ENCODE measurements around the gene PTGES3. TPM values are rescaled to one million over a fixed set of nuclear protein-coding genes. Genes with fewer than 3 reads are reported as not detected.
A peak's percentile ranks its signal among the peaks of the same experiment; 100 is the strongest.

PTGES3 gene
- total RNA-seq, 1 experiment from 2014 or later, result 435 TPM

DNA sequence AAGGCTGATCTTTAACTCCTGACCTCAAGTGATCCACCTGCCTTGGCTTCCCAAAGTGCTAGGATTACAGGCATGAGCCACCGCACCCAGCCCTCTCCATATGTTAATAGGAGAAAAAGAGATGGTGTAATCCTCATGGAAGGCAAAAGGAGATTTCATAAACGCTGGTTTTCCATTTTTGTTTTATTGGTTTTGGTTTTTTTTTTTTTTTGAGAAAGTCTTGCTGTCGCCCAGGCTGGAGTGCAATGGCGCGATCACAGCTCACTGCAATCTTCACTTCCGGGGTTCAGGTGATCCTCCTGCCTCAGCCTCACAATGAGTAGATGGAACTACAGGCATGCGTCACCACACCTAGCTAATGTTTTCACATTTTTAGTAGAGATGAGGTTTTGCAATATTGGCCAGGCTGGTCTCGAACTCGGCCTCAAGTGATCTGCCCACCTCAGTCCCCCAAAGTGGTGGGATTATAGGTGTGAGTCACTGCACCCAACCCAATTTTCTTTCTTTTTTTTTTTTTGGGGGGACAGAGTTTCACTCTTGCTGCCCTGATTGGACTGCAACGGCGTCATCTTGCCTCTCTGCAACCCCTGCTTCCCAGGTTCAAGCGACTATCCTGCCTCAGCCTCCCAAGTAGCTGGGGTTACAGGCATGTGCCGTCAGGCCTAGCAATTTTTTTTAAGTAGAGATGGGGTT is 8.1 kb downstream of the PTGES3 start:
- peaks cover 83% of the 10 kb centered on the region; the same call in 1 of the 2 replicates for H3K79me2 ChIP-seq (ENCODE audit: insufficient read depth, low read length)
- no peak overlapping the region for H2BK12ac ChIP-seq (ENCODE audit: insufficient read length, low read depth, low read length)
- DNase-seq, result peak; percentile 15
- H2BK15ac ChIP-seq (ENCODE audit: low read depth, low read length), result no peak overlapping the region
- Mint-ChIP-seq H3K27ac (peak overlapping the region; percentile 47 to 85 (median 81); a peak in 3 of 7 replicates), H3K4me3 (no peak overlapping the region), H3K27me3 (ENCODE audit: low read depth) (no peaks in the 10 kb centered on the region), H3K4me1 (peaks cover 18 to 23% of the 10 kb centered on the region in 2 experiments), H3K36me3 (ENCODE audit: insufficient read depth in 1 of 3, low read depth in 3 of 3) (peaks cover 27 to 62% (median 46%) of the 10 kb centered on the region in 3 experiments), H3K9me3 (no peaks in the 10 kb centered on the region)
- H2BK5ac ChIP-seq (ENCODE audit: insufficient read length, low read length), result no peak overlapping the region
- H3K27me3 ChIP-seq (ENCODE audit: insufficient read depth, low read length), result no peaks in the 10 kb centered on the region
- no peak overlapping the region for H3K4me2 ChIP-seq (ENCODE audit: insufficient read depth, insufficient read length, low read length)
- H3K23me2 ChIP-seq (ENCODE audit: insufficient read length, low read depth, low read length, poor library complexity, severe bottlenecking), result no peaks in the 10 kb centered on the region
- no peak overlapping the region for H3K4ac ChIP-seq (ENCODE audit: low read depth, low read length)
- no peak overlapping the region for H3K23ac ChIP-seq (ENCODE audit: insufficient read length, low read depth, low read length)
- H3K14ac ChIP-seq (ENCODE audit: insufficient read depth, low read length), result no peak overlapping the region
- no peak overlapping the region for H2BK20ac ChIP-seq (ENCODE audit: low read depth, low read length, poor library complexity, severe bottlenecking)
- H3K18ac ChIP-seq (ENCODE audit: insufficient read length, low read depth, low read length), result no peak overlapping the region
- H4K20me1 ChIP-seq (ENCODE audit: control insufficient read depth, insufficient read depth, insufficient read length), result no peaks in the 10 kb centered on the region
- no peak overlapping the region for H3K27ac ChIP-seq (ENCODE audit: insufficient read length, low read depth, low read length)
- peaks cover 3% of the 10 kb centered on the region for H3K79me1 ChIP-seq (ENCODE audit: insufficient read depth, low read depth, low read length, poor library complexity, severe bottlenecking)
- H3K56ac ChIP-seq (ENCODE audit: insufficient read length, low read depth, low read length), result no peak overlapping the region
- WGBS (ENCODE audit: extremely low coverage, insufficient read length, low lambda C conversion rate), result no CpG with 5 or more reads among the region's 13 CpGs
- H4K8ac ChIP-seq (replicated peaks; ENCODE audit: insufficient read length, low read depth, low read length), result no peak overlapping the region
- no peaks in the 10 kb centered on the region for H3K4me1 ChIP-seq (ENCODE audit: insufficient read depth, low read length)
- no peak overlapping the region for H2AFZ ChIP-seq (ENCODE audit: low read length)
- H3K9ac ChIP-seq (ENCODE audit: extremely low read depth, insufficient read length, low read length), result no peak overlapping the region
- no peak overlapping the region for H3T11ph ChIP-seq (ENCODE audit: low read length)
- no peak overlapping the region for H4K5ac ChIP-seq (ENCODE audit: insufficient read length, low read depth, low read length)
- H2BK120ac ChIP-seq (ENCODE audit: low read depth, low read length, poor library complexity, severe bottlenecking), result no peak overlapping the region
- no peak overlapping the region for H4K91ac ChIP-seq (ENCODE audit: insufficient read length, low read depth, low read length)
- TF ChIP-seq, protein P1, sequence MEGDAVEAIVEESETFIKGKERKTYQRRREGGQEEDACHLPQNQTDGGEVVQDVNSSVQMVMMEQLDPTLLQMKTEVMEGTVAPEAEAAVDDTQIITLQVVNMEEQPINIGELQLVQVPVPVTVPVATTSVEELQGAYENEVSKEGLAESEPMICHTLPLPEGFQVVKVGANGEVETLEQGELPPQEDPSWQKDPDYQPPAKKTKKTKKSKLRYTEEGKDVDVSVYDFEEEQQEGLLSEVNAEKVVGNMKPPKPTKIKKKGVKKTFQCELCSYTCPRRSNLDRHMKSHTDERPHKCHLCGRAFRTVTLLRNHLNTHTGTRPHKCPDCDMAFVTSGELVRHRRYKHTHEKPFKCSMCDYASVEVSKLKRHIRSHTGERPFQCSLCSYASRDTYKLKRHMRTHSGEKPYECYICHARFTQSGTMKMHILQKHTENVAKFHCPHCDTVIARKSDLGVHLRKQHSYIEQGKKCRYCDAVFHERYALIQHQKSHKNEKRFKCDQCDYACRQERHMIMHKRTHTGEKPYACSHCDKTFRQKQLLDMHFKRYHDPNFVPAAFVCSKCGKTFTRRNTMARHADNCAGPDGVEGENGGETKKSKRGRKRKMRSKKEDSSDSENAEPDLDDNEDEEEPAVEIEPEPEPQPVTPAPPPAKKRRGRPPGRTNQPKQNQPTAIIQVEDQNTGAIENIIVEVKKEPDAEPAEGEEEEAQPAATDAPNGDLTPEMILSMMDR (conservative IDR thresholded peaks at IDR 0.05), result no peak
- no peaks in the 10 kb centered on the region for H3K9me3 ChIP-seq (ENCODE audit: control insufficient read depth, low read depth, low read length)
- H2AK5ac ChIP-seq (ENCODE audit: insufficient read length, low read length), result no peak overlapping the region

Data from H9 (cell line).